T-helper 1 cell treated with Interleukin-12 subunit alpha and Interleukin-12 subunit beta and Interleukin-4 antibody, amounts not matched to agents 30 μg/mL and 1 μg/mL, for 36 hours (primary cell): ENCODE data around the gene HDAC3.
"Not testable (repeated sequence)": the region's sequence is repeated elsewhere in the genome, so short reads cannot be mapped to it uniquely, and the experiment has no call there.

Experiments
- H3K27ac Mint-ChIP-seq: one replicate; pipeline ENCODE4 v1.8.0; 2021; ENCODE audit warnings: mild to moderate bottlenecking, mixed read lengths
- H3K27me3 Mint-ChIP-seq: one replicate; pipeline ENCODE4 v1.8.0; 2021; ENCODE audit warnings: low read depth, mixed read lengths
- H3K36me3 Mint-ChIP-seq: one replicate; pipeline ENCODE4 v1.8.0; 2021; ENCODE audit warnings: low read depth, mixed read lengths
- H3K4me1 Mint-ChIP-seq: one replicate; pipeline ENCODE4 v1.8.0; 2021; ENCODE audit warnings: low read depth, mixed read lengths
- H3K4me3 Mint-ChIP-seq: one replicate; pipeline ENCODE4 v1.8.0; 2021; ENCODE audit warnings: mild to moderate bottlenecking, moderate library complexity, mixed read lengths
- H3K9me3 Mint-ChIP-seq: one replicate; pipeline ENCODE4 v1.8.0; 2021; ENCODE audit warnings: mixed read lengths

The HDAC3 gene

GRCh38 chr5:141609921-141610320 lies 26.7 kb downstream of the HDAC3 start:
- peaks cover 33% of the 10 kb centered on the region for H3K36me3 Mint-ChIP-seq
- H3K4me3 Mint-ChIP-seq, H3K27me3 Mint-ChIP-seq, H3K9me3 Mint-ChIP-seq: not testable (repeated sequence)
- H3K27ac Mint-ChIP-seq = peak overlapping the region; percentile 67
- H3K4me1 Mint-ChIP-seq = peaks cover 65% of the 10 kb centered on the region

- peaks cover 38% of the 10 kb centered on the region for H3K36me3 Mint-ChIP-seq
- H3K9me3 Mint-ChIP-seq = no peaks in the 10 kb centered on the region
- no peak overlapping the region for H3K27ac Mint-ChIP-seq
- H3K4me1 Mint-ChIP-seq = peaks cover 66% of the 10 kb centered on the region
- H3K4me3 Mint-ChIP-seq = no peak overlapping the region
- H3K27me3 Mint-ChIP-seq = no peaks in the 10 kb centered on the region
Measured at GRCh38 chr5:141609044-141609443, 27.6 kb downstream of the HDAC3 start.

GRCh38 chr5:141608557-141608956 lies 28.1 kb downstream of the HDAC3 start:
- no peaks in the 10 kb centered on the region for H3K9me3 Mint-ChIP-seq
- H3K4me1 Mint-ChIP-seq = peaks cover 70% of the 10 kb centered on the region
- H3K27me3 Mint-ChIP-seq = no peaks in the 10 kb centered on the region
- H3K27ac Mint-ChIP-seq = peak overlapping the region; percentile 82
- H3K36me3 Mint-ChIP-seq = peaks cover 38% of the 10 kb centered on the region
- H3K4me3 Mint-ChIP-seq = peak overlapping the region; percentile 59

GRCh38 chr5:141608046-141608445 lies 28.6 kb downstream of the HDAC3 start:
- Mint-ChIP-seq H3K27me3 (no peaks in the 10 kb centered on the region), H3K9me3 (no peaks in the 10 kb centered on the region), H3K4me1 (peaks cover 68% of the 10 kb centered on the region), H3K27ac (peak overlapping the region; percentile 93), H3K4me3 (peak overlapping the region; percentile 10), H3K36me3 (peaks cover 34% of the 10 kb centered on the region)

GRCh38 chr5:141605523-141606277 lies 30.9 kb downstream of the HDAC3 start:
- H3K4me1 Mint-ChIP-seq = peaks cover 68% of the 10 kb centered on the region
- H3K27me3 Mint-ChIP-seq = no peaks in the 10 kb centered on the region
- H3K4me3 Mint-ChIP-seq = peak overlapping the region; percentile 76
- H3K36me3 Mint-ChIP-seq = peaks cover 30% of the 10 kb centered on the region
- peak overlapping the region; percentile 93 for H3K27ac Mint-ChIP-seq
- no peaks in the 10 kb centered on the region for H3K9me3 Mint-ChIP-seq

GRCh38 chr5:141603923-141604717 lies 32.5 kb downstream of the HDAC3 start:
- peaks cover 25% of the 10 kb centered on the region for H3K36me3 Mint-ChIP-seq
- H3K4me3 Mint-ChIP-seq = peak overlapping the region; percentile 78

GRCh38 chr5:141602606-141603005 lies 34.0 kb downstream of the HDAC3 start:
- H3K36me3 Mint-ChIP-seq = peaks cover 16% of the 10 kb centered on the region
- peak overlapping the region; percentile 65 for H3K27ac Mint-ChIP-seq
- no peaks in the 10 kb centered on the region for H3K27me3 Mint-ChIP-seq
- H3K4me3 Mint-ChIP-seq = peak overlapping the region; percentile 27
- peaks cover 74% of the 10 kb centered on the region for H3K4me1 Mint-ChIP-seq
- no peaks in the 10 kb centered on the region for H3K9me3 Mint-ChIP-seq

More at GRCh38 chr5:141603923-141604717, 32.5 kb downstream of the HDAC3 start:
- H3K9me3 Mint-ChIP-seq = no peaks in the 10 kb centered on the region
- H3K4me1 Mint-ChIP-seq = peaks cover 75% of the 10 kb centered on the region
- peak overlapping the region; percentile 90 for H3K27ac Mint-ChIP-seq
- H3K27me3 Mint-ChIP-seq = no peaks in the 10 kb centered on the region

GRCh38 chr5:141598391-141599345 lies 38.0 kb downstream of the HDAC3 start:
- Mint-ChIP-seq H3K36me3 (peaks cover 13% of the 10 kb centered on the region), H3K4me3 (no peak overlapping the region), H3K27ac (peak overlapping the region; percentile 59), H3K9me3 (no peaks in the 10 kb centered on the region), H3K27me3 (no peaks in the 10 kb centered on the region), H3K4me1 (peaks cover 55% of the 10 kb centered on the region)

- H3K27me3 Mint-ChIP-seq = no peaks in the 10 kb centered on the region
- no peak overlapping the region for H3K27ac Mint-ChIP-seq
- peaks cover 56% of the 10 kb centered on the region for H3K4me1 Mint-ChIP-seq
- H3K36me3 Mint-ChIP-seq = peaks cover 13% of the 10 kb centered on the region
- H3K9me3 Mint-ChIP-seq = no peaks in the 10 kb centered on the region
- H3K4me3 Mint-ChIP-seq = no peak overlapping the region
Measured at GRCh38 chr5:141597814-141598213, 38.8 kb downstream of the HDAC3 start.

- peaks cover 9% of the 10 kb centered on the region for H3K36me3 Mint-ChIP-seq
- no peaks in the 10 kb centered on the region for H3K9me3 Mint-ChIP-seq
- no peak overlapping the region for H3K4me3 Mint-ChIP-seq
- no peaks in the 10 kb centered on the region for H3K27me3 Mint-ChIP-seq
- peaks cover 56% of the 10 kb centered on the region for H3K4me1 Mint-ChIP-seq
- no peak overlapping the region for H3K27ac Mint-ChIP-seq
Measured at GRCh38 chr5:141597394-141597793, 39.3 kb downstream of the HDAC3 start.

- H3K4me1 Mint-ChIP-seq = peaks cover 59% of the 10 kb centered on the region
- peak overlapping the region; percentile 37 for H3K27ac Mint-ChIP-seq
- H3K36me3 Mint-ChIP-seq = peaks cover 8% of the 10 kb centered on the region
- H3K9me3 Mint-ChIP-seq = no peaks in the 10 kb centered on the region
- H3K4me3 Mint-ChIP-seq = peak overlapping the region; percentile 19
- no peaks in the 10 kb centered on the region for H3K27me3 Mint-ChIP-seq
Measured at GRCh38 chr5:141596867-141597266, 39.8 kb downstream of the HDAC3 start.

GRCh38 chr5:141590127-141590526 lies 46.5 kb downstream of the HDAC3 start:
- H3K27me3 Mint-ChIP-seq = no peaks in the 10 kb centered on the region
- no peak overlapping the region for H3K4me3 Mint-ChIP-seq
- H3K4me1 Mint-ChIP-seq = peaks cover 24% of the 10 kb centered on the region
- no peaks in the 10 kb centered on the region for H3K9me3 Mint-ChIP-seq
- no peak overlapping the region for H3K27ac Mint-ChIP-seq
- peaks cover 26% of the 10 kb centered on the region for H3K36me3 Mint-ChIP-seq

- Mint-ChIP-seq H3K4me3 (no peak overlapping the region), H3K9me3 (no peaks in the 10 kb centered on the region), H3K27me3 (no peaks in the 10 kb centered on the region), H3K36me3 (peaks cover 48% of the 10 kb centered on the region), H3K4me1 (peaks cover 15% of the 10 kb centered on the region), H3K27ac (no peak overlapping the region)
Measured at GRCh38 chr5:141586246-141586645, 50.4 kb downstream of the HDAC3 start.

GRCh38 chr5:141585594-141585993 lies 51.1 kb downstream of the HDAC3 start:
- Mint-ChIP-seq H3K4me3 (no peak overlapping the region), H3K27me3 (no peaks in the 10 kb centered on the region), H3K36me3 (peaks cover 48% of the 10 kb centered on the region), H3K9me3 (no peaks in the 10 kb centered on the region), H3K27ac (no peak overlapping the region), H3K4me1 (peaks cover 8% of the 10 kb centered on the region)
